ENCODE data around the gene ADAM12. TPM values are rescaled to one million over a fixed set of nuclear protein-coding genes. Genes with fewer than 3 reads are reported as not detected.
"Not testable (repeated sequence)": the region's sequence is repeated elsewhere in the genome, so short reads cannot be mapped to it uniquely, and the experiment has no call there.

The ADAM12 gene
- total and polyA plus RNA-seq, 2 experiments from 2014 or later: 0.13 to 0.87 TPM

DNA sequence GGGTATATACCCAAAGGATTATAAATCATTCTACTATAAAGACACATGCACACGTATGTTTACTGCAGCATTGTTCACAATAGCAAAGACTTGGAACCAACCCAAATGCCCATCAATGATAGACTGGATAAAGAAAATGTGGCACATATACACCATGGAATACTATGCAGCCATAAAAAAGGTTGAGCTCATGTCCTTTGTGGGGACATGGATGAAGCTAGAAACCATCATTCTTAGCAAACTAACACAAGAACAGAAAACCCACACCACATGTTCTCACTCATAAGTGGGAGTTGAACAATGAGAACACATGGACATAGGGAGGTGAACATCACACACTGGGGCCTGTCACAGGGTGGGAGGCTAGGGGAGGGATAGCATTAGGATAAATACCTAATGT is 215.5 kb downstream of the ADAM12 start:
- not testable (repeated sequence) for DNase-seq (ENCODE audit: low spot score); H3K36me3 Mint-ChIP-seq (ENCODE audit: low read depth); H4K20me1 ChIP-seq (replicated peaks; ENCODE audit: insufficient read depth); H3K4me3 ChIP-seq; H3K79me2 ChIP-seq (replicated peaks; ENCODE audit: insufficient read depth); H3K9me2 ChIP-seq (ENCODE audit: insufficient read depth); H3K36me3 ChIP-seq (ENCODE audit: insufficient read depth); ATAC-seq; H3K4me3 Mint-ChIP-seq; H3K27ac ChIP-seq (ENCODE audit: low read depth); H3K9me3 Mint-ChIP-seq; H3F3A ChIP-seq (replicated peaks; ENCODE audit: low read depth); H2AFZ ChIP-seq; H3K27ac Mint-ChIP-seq; H3K4me2 ChIP-seq; H3K27me3 ChIP-seq (ENCODE audit: insufficient read depth)
- Mint-ChIP-seq H3K27me3 (ENCODE audit: insufficient read depth, low read depth, poor library complexity) (peaks cover 15% of the 10 kb centered on the region), H3K4me1 (peaks cover 28% of the 10 kb centered on the region)
- peaks cover 23% of the 10 kb centered on the region for H3K4me1 ChIP-seq (ENCODE audit: insufficient read depth)

DNA sequence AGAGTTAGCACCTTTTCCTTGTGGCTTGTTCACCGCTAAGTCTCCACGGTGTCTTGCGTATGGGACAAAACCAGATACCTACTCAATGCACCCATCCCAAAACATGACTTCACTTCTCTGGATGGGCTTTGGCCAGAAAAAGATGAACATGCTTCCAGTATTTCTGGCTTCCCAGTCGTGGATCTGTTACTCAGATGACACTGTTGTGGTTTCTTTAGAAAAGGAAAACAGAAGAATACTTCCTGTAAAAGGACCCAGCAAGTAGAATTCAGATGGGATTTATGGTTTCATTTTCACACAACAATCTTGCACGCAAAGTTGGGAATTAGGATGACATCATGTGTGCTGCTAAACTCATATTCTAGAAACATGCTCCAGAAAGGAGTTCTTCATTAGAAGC is 216.7 kb downstream of the ADAM12 start:
- Histone ChIP-seq H3K36me3 (ENCODE audit: insufficient read depth) (no peaks in the 10 kb centered on the region), H3K27ac (ENCODE audit: low read depth) (no peak overlapping the region), H3K4me2 (no peak overlapping the region), H3K27me3 (ENCODE audit: insufficient read depth) (no peaks in the 10 kb centered on the region), H3K4me1 (ENCODE audit: insufficient read depth) (peaks cover 13% of the 10 kb centered on the region), H3K9me2 (ENCODE audit: insufficient read depth) (no peaks in the 10 kb centered on the region), H4K20me1 (replicated peaks; ENCODE audit: insufficient read depth) (no peaks in the 10 kb centered on the region), H3K79me2 (replicated peaks; ENCODE audit: insufficient read depth) (no peaks in the 10 kb centered on the region), H2AFZ (peak overlapping the region; percentile 9; the same call in 1 of the 2 replicates), H3F3A (replicated peaks; ENCODE audit: low read depth) (no peaks in the 10 kb centered on the region), H3K4me3 (no peak overlapping the region)
- Mint-ChIP-seq H3K4me3 (no peak overlapping the region), H3K4me1 (peaks cover 16% of the 10 kb centered on the region), H3K27ac (no peak overlapping the region), H3K36me3 (ENCODE audit: low read depth) (no peaks in the 10 kb centered on the region), H3K9me3 (no peaks in the 10 kb centered on the region), H3K27me3 (ENCODE audit: insufficient read depth, low read depth, poor library complexity) (peaks cover 15% of the 10 kb centered on the region)
- TF ChIP-seq ZNF331 (CRISPR knock-in tag; IDR thresholded peaks at IDR 0.05; ENCODE audit: low read depth) (no peak), EZH2 (IDR thresholded peaks at IDR 0.05; ENCODE audit: low read depth, unreplicated experiment) (no peak), CREB1 (CRISPR knock-in tag; IDR thresholded peaks at IDR 0.05; ENCODE audit: low read depth) (no peak), STAT1 (IDR thresholded peaks at IDR 0.05; ENCODE audit: unreplicated experiment) (no peak), CTCF (conservative IDR thresholded peaks at IDR 0.05; ENCODE audit: low read depth in 2 of 2) (no peak), NANOG (IDR thresholded peaks at IDR 0.05; ENCODE audit: borderline replicate concordance) (no peak), ZNF462 (CRISPR knock-in tag; IDR thresholded peaks at IDR 0.05) (no peak), POLR2AphosphoS5 (IDR thresholded peaks at IDR 0.05; ENCODE audit: low read depth) (no peak)
- TF ChIP-seq, protein P1, sequence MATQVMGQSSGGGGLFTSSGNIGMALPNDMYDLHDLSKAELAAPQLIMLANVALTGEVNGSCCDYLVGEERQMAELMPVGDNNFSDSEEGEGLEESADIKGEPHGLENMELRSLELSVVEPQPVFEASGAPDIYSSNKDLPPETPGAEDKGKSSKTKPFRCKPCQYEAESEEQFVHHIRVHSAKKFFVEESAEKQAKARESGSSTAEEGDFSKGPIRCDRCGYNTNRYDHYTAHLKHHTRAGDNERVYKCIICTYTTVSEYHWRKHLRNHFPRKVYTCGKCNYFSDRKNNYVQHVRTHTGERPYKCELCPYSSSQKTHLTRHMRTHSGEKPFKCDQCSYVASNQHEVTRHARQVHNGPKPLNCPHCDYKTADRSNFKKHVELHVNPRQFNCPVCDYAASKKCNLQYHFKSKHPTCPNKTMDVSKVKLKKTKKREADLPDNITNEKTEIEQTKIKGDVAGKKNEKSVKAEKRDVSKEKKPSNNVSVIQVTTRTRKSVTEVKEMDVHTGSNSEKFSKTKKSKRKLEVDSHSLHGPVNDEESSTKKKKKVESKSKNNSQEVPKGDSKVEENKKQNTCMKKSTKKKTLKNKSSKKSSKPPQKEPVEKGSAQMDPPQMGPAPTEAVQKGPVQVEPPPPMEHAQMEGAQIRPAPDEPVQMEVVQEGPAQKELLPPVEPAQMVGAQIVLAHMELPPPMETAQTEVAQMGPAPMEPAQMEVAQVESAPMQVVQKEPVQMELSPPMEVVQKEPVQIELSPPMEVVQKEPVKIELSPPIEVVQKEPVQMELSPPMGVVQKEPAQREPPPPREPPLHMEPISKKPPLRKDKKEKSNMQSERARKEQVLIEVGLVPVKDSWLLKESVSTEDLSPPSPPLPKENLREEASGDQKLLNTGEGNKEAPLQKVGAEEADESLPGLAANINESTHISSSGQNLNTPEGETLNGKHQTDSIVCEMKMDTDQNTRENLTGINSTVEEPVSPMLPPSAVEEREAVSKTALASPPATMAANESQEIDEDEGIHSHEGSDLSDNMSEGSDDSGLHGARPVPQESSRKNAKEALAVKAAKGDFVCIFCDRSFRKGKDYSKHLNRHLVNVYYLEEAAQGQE (IDR thresholded peaks at IDR 0.05; ENCODE audit: unreplicated experiment): no peak
- no peak for DNase-seq (ENCODE audit: low spot score)
- no peak for ATAC-seq
